Neural progenitor cell (in vitro differentiated cells): ENCODE measurements around the gene CTR9.

Source experiments
- EZH2 ChIP-seq: fragments of 200-600 bp; sonication (generic); IDR thresholded peaks from 2 replicates; pipeline ENCODE4 v1.6.1; 2017; ENCODE audit warnings: antibody characterized with exemption, mild to moderate bottlenecking, moderate library complexity
- EZH2phosphoT487 ChIP-seq: fragments of 200-600 bp; sonication (generic); IDR thresholded peaks from 2 replicates; pipeline ENCODE4 v1.6.1; 2017; ENCODE audit warnings: antibody characterized with exemption
- TF ChIP-seq, protein P1 (sequence below): fragments of 200-600 bp; sonication (generic); IDR thresholded peaks from 2 replicates; pipeline ENCODE4 v1.5.1; 2017; ENCODE audit warnings: antibody characterized with exemption, mild to moderate bottlenecking

DNA sequence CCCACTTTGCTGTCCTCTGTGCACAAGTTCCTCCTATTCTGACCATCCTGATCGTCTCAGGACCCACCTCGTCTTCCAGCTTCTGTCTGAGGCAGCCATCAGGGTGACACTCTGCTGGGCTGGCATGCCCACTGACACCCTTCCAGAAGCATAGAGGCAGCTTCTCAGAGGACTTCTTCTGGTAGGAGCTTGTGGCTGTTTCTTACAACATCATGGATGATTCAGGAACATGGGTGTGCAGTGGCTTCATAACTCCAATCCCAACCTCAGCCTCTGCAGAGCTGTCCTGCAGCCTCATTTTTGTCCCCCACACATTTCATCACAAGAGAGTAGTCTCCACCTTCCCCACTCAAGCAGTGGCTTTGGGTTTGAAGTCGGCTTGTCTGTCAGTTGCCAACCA is 20.9 kb upstream of the CTR9 start:
- TF ChIP-seq, protein P1, sequence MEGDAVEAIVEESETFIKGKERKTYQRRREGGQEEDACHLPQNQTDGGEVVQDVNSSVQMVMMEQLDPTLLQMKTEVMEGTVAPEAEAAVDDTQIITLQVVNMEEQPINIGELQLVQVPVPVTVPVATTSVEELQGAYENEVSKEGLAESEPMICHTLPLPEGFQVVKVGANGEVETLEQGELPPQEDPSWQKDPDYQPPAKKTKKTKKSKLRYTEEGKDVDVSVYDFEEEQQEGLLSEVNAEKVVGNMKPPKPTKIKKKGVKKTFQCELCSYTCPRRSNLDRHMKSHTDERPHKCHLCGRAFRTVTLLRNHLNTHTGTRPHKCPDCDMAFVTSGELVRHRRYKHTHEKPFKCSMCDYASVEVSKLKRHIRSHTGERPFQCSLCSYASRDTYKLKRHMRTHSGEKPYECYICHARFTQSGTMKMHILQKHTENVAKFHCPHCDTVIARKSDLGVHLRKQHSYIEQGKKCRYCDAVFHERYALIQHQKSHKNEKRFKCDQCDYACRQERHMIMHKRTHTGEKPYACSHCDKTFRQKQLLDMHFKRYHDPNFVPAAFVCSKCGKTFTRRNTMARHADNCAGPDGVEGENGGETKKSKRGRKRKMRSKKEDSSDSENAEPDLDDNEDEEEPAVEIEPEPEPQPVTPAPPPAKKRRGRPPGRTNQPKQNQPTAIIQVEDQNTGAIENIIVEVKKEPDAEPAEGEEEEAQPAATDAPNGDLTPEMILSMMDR: no peak
- TF ChIP-seq EZH2 (no peak), EZH2phosphoT487 (no peak)
